Activated CD8-positive, alpha-beta memory T cell treated with anti-CD3 and anti-CD28 coated beads, Interleukin-2, amount 50 U/mL, for 48 hours (primary cell): ENCODE data around the gene RCN2.

Experiments
- DNase-seq: peaks from one replicate; pipeline ENCODE4 v3.0.0-alpha.2; 2020

The RCN2 gene

GRCh38 chr15:76976572-76977270 is 45.2 kb downstream of the RCN2 start:
- DNase-seq = peak; percentile 52

GRCh38 chr15:76978522-76979330 is 47.2 kb downstream of the RCN2 start:
- peak; percentile 38 for DNase-seq

GRCh38 chr15:76979331-76979925 is 47.9 kb downstream of the RCN2 start:
- DNase-seq = peak; percentile 36

GRCh38 chr15:76979996-76980520 is 48.5 kb downstream of the RCN2 start:
- DNase-seq = peak; percentile 44

- peak; percentile 46 for DNase-seq
Observed at GRCh38 chr15:76982356-76982755, 50.8 kb downstream of the RCN2 start.

- DNase-seq = peak; percentile 41
Observed at GRCh38 chr15:76982756-76983155, 51.2 kb downstream of the RCN2 start.

GRCh38 chr15:76983590-76984375 is 52.2 kb downstream of the RCN2 start:
- DNase-seq = peak; percentile 50

GRCh38 chr15:76986743-76987142 is 55.2 kb downstream of the RCN2 start:
- peak; percentile 61 for DNase-seq

- peak; percentile 49 for DNase-seq
Observed at GRCh38 chr15:76987276-76987675, 55.7 kb downstream of the RCN2 start.

- DNase-seq = peak; percentile 80
Observed at GRCh38 chr15:76987896-76988860, 56.6 kb downstream of the RCN2 start.

GRCh38 chr15:76988867-76989780 is 57.6 kb downstream of the RCN2 start:
- peak; percentile 59 for DNase-seq

- peak; percentile 47 for DNase-seq
Observed at GRCh38 chr15:76991048-76991447, 59.5 kb downstream of the RCN2 start.

GRCh38 chr15:76991741-76992645 is 60.4 kb downstream of the RCN2 start:
- DNase-seq = peak; percentile 48

- DNase-seq = peak; percentile 52
Observed at GRCh38 chr15:76993114-76993725, 61.7 kb downstream of the RCN2 start.

- peak; percentile 83 for DNase-seq
Observed at GRCh38 chr15:76994001-76994400, 62.5 kb downstream of the RCN2 start.

- DNase-seq = peak; percentile 67
Observed at GRCh38 chr15:76994496-76994895, 62.9 kb downstream of the RCN2 start.

- peak; percentile 82 for DNase-seq
Observed at GRCh38 chr15:76994971-76995945, 63.7 kb downstream of the RCN2 start, which contains the start of gene PSTPIP1. PSTPIP1 (plus strand) TSS chr15:76995126; CDS start chr15:76995574, 448 bp downstream.
